22Rv1 (cell line): ENCODE measurements around the gene ZNF594.

Experiments
- ZFX ChIP-seq: fragments of 450-650 bp; IDR thresholded peaks from 2 replicates; pipeline ENCODE4 v1.6.1; 2017; ENCODE audit warnings: antibody characterized with exemption, borderline replicate concordance
- TF ChIP-seq, protein P1 (sequence below): fragments of 450-650 bp; IDR thresholded peaks from 2 replicates; pipeline ENCODE4 v1.5.1; 2017; ENCODE audit warnings: mild to moderate bottlenecking

DNA sequence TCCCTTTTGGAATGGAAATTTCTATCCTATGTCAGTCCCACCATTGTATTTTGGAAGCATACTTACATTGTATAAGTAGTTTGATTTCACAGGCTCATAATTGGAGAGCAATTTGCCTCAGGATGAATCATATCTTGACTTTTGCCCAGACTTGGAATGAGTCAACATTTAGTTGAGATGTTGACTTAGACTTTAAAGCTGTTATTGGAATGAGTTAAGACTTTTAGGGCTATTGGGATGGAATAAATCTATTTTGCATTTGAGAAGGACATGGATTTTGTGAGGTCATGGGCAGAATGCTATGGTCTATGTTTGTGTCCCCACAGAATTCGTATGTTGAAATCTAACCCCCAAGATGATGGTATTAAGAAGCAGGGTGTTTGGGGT lies 12.2 kb upstream of the ZNF594 start:
- TF ChIP-seq, protein P1, sequence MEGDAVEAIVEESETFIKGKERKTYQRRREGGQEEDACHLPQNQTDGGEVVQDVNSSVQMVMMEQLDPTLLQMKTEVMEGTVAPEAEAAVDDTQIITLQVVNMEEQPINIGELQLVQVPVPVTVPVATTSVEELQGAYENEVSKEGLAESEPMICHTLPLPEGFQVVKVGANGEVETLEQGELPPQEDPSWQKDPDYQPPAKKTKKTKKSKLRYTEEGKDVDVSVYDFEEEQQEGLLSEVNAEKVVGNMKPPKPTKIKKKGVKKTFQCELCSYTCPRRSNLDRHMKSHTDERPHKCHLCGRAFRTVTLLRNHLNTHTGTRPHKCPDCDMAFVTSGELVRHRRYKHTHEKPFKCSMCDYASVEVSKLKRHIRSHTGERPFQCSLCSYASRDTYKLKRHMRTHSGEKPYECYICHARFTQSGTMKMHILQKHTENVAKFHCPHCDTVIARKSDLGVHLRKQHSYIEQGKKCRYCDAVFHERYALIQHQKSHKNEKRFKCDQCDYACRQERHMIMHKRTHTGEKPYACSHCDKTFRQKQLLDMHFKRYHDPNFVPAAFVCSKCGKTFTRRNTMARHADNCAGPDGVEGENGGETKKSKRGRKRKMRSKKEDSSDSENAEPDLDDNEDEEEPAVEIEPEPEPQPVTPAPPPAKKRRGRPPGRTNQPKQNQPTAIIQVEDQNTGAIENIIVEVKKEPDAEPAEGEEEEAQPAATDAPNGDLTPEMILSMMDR = no peak
- TF ChIP-seq ZFX = no peak
